ENCODE data around the gene RABL6. TPM values are rescaled to one million over a fixed set of nuclear protein-coding genes. Genes with fewer than 3 reads are reported as not detected.
"Not testable (repeated sequence)": the region's sequence is repeated elsewhere in the genome, so short reads cannot be mapped to it uniquely, and the experiment has no call there.

RABL6 gene
- total RNA-seq, 1 experiment from 2014 or later: 30.0 TPM

DNA sequence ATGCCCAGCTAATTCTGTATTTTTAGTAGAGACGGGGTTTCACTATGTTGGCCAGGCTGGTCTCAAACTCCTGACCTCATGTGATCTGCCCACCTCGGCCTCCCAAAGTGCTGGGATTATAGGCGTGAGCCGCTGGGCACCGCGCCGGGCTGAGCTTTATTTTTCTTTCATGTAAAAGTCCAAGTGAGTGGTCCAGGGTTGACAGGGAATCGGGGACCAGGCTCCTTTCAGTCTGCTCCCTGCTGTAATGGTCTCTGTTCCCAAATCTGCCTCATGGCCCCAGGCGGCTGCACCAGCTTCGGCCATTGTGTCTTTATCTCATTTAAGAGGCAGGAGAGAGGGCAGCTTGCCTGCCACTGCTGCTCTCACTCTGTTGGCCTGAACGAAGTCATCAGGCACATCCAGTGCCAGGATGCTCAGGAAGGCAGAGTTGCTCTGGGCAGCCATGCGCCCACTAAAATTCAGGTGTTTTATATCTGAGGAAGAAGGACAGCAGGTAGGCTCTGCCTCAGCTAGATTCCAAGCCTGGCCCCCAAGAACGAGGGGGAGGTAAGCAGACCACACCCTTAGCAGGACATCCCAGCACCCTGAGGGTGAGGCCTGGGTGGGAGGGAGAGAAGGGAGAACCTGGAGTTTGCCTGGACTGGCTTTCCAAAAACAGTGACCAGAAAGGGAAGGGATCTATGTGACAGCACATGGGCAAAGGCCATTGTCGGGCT, 13.3 kb upstream of the RABL6 start:
- no peak for DNase-seq (ENCODE audit: low read depth)

DNA sequence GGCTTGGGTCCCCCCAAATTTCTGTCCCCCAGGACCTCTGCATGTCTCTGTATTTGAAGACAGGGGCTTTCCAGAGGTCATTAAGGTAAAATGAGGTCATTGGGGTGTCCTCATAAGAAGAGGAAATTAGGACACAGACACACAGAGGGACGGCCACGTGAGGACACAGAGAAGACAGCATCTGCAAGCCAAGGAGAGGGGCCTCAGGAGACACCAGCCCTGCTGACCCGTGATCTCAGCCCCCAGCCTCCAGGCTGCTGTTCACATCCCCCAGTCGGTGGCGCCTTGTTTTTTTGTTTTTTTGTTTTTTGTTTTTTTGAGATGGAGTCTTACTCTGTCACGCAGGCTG, 12.8 kb upstream of the RABL6 start:
- DNase-seq (ENCODE audit: low read depth): no peak

DNA sequence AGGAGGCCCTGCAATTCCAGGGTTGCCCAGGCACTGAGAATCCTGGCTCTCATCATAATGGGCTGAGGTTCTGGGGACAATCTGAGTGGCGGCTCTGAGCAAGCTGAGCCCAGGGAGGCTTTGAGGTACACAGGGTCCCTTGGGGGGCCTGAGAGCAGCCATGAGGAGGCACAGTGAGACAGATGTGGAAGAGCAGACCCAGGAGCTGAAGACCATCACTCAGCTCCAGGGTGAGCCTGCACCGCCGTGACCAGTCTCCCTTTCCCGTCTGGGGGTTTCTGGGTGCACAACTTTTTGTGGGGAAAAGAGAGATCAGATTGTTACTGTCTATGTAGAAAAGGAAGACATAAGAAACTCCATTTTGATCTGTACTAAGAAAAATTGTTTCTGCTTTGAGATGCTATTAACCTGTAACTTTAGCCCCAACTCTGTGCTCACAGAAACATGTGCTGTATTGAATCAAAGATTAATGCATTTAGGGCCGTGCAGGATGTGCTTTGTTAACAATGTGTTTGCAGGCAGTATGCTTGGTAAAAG, 11.4 kb upstream of the RABL6 start, which contains the start of gene CCDC183:
TSS of gene CCDC183 (plus strand) at position 101 of the 537 bp plus-strand sequence. CDS start at position 161, 60 bp downstream.
- DNase-seq (ENCODE audit: low read depth): no peak

DNA sequence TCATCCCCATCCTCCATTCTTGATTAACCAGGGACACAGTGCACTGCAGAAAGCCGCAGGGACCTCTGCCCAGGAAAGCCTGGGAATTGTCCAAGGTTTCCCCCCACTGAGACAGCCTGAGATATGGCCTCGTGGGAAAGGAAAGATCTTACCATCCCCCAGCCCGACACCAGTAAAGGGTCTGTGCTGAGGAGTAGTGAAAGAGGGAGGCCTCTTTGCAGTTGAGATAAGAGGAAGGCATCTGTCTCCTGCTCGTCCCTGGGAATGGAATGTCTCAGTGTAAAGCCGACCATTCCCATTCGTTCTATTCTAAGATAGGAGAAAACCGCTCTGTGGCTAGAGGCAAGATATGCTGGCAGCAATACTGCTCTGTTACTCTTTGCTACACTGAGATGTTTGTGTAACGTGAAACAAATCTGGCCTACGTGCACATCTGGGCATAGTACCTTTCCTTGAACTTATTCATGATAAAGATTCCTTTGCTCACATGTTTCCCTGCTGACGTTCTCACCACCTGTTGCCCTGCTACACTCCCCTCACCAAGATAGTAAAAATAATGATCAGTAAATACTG, 10.9 kb upstream of the RABL6 start:
- peak; percentile 18 for DNase-seq (ENCODE audit: low read depth)

DNA sequence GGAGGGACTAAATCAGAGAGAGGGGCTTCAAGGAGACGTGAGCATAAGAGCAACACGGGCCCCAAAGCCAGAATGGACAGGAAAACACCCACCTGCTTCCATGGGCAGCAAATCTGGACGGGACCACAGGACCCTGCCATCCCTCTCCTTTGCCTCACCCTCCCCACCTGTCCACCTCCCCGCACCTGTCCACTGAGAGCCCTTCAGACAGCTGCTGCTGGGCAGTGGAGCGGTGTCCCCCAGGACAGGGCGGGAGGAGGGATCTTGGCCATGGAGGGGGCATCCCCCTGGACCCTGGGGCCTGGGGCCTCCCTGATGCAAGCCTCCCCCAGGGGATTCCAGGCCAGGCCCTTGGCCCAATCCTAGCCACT, 9.1 kb upstream of the RABL6 start:
- DNase-seq (ENCODE audit: low read depth): no peak

DNA sequence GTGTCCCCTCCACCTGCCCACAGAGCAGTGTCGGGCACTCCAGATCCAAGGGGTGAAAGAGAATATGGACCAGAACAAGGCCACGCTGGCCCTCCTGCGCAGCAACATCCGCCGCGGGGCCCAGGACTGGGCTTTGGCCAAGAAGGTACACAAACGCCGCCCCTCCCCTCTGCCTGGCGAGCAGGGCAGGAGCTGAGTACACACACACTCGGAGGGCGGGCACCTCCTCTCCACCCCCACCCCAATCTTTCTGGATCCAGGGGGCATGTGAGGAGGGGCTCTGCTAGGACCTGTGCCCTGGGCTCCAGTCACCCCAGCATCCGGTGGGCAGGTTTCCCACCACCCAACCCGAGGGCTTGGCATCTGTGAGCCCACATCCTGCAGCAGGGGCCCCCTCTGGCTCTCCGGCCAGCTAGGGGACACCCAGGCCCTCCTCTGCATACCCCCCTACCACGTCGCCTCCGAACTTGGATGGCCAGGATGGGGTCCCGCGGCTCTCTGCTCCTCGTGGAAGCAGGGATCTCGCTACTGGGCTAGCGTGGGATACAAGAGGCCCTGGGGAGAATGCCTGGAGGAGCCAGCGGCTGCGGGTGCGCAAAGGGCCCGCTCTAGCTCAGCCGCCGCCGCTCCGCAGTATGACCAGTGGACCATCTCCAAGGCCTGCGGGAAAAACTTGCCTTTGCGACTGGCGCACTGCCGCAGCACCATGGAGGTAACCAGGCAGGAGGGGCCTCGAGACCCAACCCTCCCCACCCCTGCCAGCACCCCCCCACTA, 8.5 kb upstream of the RABL6 start:
- no peak for DNase-seq (ENCODE audit: low read depth)

DNA sequence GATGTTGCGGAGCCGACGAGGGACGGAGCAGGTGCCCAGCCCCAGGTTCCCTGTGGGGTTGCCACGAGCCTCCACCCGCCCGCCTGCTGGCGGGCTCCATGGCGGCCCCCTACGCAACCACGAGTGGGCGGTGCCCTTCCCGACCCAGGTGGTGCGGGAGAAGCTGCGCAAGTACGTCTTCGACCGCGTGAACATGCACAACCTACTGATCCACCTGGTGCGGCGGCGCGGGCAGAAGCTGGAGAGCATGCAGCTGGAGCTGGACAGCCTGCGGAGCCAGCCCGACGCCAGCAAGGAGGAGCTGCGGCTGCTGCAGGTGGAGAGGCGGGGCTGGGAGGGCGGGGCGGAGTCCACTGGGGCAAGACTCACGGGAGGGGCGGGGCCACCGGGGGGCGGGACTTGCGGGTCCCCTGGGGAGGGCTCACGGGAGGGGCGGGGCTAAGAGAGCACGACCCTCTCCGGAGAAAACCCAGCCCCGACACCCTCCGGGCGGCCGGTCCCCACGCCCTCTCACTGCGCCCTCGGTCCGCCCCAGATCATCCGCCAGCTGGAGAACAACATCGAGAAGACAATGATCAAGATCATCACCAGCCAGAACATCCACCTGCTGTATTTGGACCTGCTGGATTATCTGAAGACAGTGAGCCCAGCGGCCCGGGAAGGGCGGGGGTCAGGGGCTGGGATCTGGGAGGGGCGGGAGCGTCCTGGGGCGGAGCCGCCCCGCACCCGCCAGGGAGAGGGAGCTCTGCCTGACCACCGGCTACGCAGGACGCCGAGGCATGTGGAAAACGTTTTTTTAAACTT, 7.7 kb upstream of the RABL6 start:
- peak; percentile 49 for DNase-seq (ENCODE audit: low read depth)

DNA sequence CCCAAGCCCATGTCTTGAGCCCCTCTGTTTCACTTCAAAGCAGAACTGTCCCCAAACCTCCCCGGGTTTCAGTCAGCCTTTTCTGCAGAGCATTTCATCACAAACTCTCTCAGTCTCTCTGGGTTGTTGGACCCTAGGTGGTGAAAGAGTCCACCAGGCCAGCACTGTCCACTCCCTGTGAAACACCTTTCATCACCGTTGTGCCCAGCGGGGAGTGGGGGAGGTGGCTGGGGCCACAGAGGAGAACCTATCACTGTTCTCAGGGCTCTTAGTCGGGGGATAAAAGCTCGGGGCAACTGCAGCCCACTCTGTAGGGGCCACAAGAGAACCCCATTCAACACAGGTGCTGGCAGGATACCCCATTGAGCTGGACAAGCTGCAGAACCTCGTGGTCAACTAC, 5.4 kb upstream of the RABL6 start:
- DNase-seq (ENCODE audit: low read depth): no peak

DNA sequence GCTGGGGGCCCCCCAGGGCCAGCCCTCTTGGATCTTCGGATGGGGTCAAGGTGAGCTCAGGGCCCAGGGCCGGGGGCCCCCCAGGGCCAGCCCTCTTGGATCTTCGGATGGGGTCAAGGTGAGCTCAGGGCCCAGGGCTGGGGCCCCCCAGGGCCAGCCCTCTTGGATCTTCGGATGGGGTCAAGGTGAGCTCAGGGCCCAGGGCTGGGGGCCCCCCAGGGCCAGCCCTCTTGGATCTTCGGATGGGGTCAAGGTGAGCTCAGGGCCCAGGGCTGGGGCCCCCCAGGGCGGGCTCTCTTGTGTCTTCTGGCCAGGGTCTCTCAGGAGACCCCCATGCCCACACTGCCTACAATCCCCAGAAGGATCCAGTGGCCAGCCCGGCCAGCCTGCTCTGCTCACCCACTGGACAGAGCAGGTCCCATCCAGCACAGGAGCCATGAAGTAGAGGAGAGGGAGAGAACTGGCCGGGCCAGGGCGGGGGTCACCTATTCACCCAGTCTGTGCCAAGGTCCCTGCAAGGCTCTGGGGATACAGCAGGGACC, 4.7 kb upstream of the RABL6 start:
- DNase-seq (ENCODE audit: low read depth): not testable (repeated sequence)

DNA sequence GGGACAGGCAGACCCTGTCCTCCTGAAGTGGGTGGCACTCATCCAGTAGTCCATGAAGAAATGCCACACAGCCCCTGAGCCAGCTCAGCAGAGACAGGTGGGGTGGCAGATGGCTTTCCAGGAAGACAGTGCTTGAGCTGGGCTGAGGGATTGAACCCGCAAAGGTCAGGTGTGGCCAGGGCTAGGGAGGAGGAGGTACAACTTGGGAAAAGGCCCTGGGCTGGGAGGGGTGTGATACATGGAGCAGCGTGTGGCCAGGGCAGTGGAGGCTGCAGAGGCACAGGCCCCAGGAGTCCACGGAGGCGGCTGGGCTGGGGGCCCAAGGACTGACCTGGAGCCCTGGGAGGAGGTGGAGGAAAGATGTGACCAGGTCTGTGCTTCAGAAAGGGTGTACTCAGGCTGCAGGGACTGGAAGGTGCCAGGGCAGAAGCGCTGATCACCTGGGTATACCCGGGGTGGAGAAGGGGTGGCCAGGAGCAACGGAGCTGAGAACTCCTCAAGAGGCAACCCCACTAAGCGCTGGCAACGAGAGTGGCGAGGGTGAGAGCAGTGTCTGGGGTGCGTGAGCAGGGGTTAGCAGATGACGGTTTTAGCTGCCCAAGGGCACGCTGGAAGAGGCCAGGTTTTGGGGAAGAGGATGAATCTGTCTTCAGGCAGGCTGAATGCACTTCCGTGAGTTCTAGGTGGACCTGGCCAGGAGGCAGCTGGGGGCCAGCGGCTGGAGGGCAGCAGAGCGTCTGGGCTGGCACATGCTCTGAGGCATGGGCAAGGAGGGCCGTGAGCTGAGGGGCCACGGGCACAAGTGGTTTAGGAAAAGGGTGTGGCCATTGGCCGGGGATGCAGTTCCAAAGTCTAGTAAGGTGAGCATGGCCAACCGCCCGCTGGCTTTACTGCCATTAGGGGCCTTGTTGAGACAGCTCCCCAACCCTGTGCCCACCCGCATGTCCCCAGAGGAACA, 3.9 kb upstream of the RABL6 start:
- no peak for DNase-seq (ENCODE audit: low read depth)

DNA sequence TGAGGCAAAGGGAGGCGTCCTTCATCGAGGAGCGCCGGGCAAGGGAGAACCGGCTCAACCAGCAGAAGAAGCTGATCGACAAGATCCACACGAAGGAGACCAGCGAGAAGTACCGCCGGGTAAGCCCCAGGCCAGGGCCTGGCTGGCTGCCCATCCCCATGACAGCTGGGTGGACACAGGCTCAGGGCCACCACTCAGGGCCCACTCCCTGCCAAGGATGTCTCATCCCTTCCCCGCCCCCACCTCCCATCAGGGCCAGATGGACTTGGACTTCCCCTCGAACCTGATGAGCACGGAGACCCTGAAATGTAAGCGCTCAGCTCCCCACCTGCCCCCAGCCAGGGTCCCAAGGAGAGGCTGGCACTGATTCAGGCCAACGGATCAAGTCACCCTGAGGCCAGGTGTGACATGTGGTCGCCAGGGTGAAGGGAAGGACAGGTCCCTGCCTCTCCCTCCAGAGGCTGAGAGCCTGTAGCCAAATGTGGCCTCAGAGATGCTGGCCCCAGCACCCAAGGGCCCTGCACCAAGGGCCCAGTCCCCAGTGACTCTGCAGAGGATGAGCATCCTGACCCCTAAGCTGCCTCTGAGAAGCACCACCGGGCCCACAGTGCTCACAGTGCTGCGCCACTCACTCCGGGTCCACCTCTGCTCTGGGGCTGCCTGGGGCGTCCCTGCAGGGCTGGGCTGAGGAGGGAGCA, 3.1 kb upstream of the RABL6 start:
- no peak for DNase-seq (ENCODE audit: low read depth)

DNA sequence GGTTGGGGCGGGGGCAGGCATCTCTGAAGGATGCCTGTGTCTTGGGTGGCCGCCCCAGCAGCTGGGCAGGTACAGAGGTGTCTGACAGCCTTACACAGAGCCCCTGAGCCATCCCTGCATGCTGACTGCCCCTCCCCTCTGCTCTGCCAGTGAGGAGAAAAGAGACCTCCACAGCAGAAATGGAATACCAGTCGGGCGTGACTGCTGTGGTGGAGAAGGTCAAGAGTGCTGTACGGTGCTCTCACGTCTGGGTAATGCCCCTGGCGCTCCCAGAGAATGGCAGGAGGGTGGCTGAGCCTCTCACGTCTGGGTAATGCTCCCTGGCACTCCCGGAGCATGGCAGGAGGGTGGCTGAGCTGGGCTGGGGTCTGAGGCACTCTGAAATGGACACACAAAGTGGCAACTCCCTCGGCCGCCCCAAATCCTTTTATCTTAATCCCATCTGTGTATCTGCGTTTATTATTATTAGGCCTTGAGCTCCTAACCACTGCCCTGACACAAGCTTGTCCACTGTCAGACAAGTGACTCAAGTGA, 2.5 kb upstream of the RABL6 start:
- no peak for DNase-seq (ENCODE audit: low read depth)

DNA sequence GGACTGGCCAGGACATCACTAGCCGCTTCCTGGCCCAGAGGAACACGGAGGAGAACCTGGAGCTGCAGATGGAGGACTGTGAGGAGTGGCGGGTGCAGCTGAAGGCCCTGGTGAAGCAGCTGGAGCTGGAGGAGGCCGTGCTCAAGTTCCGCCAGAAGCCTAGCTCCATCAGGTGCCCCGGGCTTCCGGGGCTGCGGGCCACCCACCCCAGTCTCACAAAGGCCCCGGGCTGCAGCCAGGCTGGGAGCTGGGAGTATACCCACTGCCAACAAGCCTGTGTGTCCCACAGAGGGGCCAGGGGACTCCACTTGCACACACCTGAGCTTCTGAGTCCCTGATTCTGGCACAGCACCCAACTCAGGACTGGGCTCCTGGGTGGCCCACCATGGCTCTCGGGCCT, 1.7 kb upstream of the RABL6 start:
- no peak for DNase-seq (ENCODE audit: low read depth)

DNA sequence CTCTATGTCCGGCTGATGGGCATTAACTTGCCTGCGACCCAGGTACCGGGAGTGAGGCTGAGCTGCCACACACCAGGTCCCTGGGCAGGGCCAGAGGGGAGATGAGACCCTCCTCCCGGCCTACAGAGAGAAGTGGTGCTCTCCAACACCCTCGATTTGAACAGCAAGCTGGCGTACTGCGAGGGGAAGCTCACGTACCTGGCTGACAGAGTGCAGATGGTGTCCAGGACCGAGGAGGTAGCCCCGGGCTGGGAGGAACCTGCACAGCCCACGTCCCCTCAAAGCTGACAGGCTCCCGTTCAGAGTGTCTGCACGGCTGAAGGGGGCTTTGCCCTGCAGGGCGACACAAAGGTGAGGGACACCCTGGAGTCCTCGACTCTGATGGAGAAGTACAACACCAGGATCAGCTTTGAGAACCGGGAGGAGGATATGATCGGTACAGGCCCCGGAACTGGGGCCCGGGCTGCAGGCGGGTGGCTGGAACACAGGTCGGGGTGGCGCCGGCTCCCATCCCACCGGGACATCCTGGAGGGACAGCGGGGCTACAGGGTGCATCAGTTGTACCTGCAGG, 1.0 kb upstream of the RABL6 start:
- DNase-seq (ENCODE audit: low read depth): no peak

DNA sequence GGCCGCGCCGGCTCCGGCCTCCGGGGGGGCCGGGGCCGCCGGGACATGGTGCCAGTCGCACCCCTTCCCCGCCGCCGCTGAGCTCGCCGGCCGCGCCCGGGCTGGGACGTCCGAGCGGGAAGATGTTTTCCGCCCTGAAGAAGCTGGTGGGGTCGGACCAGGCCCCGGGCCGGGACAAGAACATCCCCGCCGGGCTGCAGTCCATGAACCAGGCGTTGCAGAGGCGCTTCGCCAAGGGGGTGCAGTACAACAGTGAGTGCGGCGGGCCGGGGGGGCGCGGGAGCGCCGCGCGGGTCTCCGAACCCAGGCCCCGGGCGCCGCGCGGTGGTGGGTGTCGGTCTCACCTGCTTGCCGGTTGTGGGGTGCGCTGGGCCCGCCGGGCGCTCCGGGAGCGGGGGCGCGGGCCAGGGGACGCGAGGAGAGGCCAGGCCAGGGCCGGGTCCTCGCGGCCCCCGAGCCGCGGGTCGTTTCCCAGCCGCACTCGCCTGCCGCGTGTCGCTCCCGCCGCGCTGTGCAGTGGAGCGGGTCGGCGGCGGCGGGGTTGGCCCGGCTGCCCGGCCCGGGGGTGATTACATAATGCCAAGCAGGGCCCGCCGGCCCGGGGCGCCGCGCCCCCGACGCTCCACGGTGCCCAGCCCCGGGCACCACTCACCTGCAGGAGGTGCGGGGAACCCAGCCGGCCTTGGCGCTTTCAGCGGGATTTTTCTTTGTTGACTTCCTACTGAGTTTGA, 492 bp downstream of the RABL6 start:
- no peak for DNase-seq (ENCODE audit: low read depth)

DNA sequence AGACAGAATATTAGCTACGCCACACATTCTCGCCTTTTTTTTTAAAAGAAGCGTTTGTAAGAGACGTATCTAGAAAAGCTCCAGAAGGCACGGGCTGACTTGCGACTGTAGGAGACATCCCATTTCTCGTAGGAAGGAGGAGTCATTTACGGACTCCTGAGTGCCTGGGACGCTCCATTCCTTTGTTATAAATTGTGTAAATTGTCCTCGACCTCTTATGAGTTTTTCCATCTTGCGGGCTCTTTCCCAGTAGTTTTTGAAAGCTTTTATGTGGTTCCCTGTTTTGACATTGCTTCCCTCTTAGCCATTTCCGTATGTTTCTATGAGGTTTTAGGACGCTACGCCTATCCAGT, 1.0 kb downstream of the RABL6 start:
- DNase-seq (ENCODE audit: low read depth): peak; percentile 31

DNA sequence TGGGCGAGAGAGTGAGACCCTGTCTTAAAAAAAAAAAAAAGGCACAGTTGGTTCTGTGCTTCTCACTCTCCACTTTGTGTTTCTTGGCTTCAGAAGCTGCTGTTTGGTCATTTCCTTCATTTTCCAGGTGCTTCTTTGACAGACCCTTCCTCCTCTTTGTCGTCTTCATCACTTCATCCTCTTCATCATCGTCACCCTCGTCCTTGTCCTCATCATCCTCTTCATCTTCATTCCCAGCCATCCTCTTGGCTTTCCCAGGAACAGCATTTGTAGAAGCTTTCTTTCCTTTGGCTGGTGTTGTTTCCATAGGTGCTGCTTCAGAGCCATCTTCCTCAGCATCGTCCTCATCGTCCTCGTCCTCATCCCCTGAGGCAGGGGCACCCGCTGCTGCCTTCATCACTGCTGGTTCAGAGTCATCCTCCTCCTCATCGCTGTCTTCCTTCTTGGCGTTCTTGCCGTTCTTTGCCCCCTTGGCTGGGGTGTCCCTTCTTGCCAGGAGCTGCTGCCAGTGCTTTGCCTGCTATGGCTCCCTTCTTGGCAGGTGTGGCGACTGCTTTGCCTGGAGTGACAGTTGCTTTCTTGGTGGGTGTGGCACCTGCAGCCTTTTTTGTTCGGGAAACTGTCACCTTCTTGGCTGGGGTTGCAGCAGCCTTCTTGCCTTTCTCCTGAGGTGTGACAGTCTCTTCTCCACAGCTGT, 7.1 kb downstream of the RABL6 start:
- no peak for DNase-seq (ENCODE audit: low read depth)

DNA sequence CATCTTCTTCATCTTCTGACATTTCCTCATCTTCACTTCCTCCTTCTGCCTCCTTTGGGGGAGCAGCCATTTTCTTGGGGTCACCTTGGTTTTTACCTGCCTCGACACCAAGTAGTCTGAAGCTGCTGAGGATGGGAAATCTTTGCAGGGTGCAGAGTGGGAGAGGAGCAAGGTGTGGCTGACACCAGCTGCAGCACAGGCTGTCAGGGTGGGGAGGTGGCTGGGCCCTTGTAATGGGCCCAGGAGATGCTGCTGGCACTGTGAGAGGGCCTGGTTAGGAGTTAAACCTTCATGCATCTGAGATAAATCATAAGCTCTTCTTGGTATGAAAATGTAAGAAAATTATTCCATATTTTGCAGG, 7.7 kb downstream of the RABL6 start:
- no peak for DNase-seq (ENCODE audit: low read depth)

Data from RPMI7951 (cell line).